Thyroid gland (tissue), 4 donors: Measurements from ENCODE around the gene F10. TPM values are rescaled to one million over a fixed set of nuclear protein-coding genes. Genes with fewer than 3 reads are reported as not detected.

ENCODE experiments used
- DNase-seq, 2 donors: peaks; one replicate each; pipeline ENCODE4 v3.0.0-alpha.2; 2019
- H3K27ac ChIP-seq, 3 donors: fragments of 200-600 bp; sonication (generic); 1 replicate in 2 of 3; 2 replicates in 1 of 3; pipeline ENCODE4 v1.5.1; 2016 to 2019; ENCODE audit warnings: mild to moderate bottlenecking in 1 of 3, moderate library complexity in 1 of 3
- H3K27me3 ChIP-seq: fragments of 200-600 bp; sonication (generic); one replicate; pipeline ENCODE4 v1.5.1; 2019
- H3K36me3 ChIP-seq, 2 donors: fragments of 200-600 bp; sonication (generic); one replicate each; pipeline ENCODE4 v1.5.1; 2016 to 2019
- H3K4me1 ChIP-seq, 2 donors: fragments of 200-600 bp; sonication (generic); one replicate each; pipeline ENCODE4 v1.5.1; 2017 to 2019
- H3K4me3 ChIP-seq, 3 donors: fragments of 200-600 bp; sonication (generic); replicated peaks in 1 of 3; 1 replicate in 2 of 3; 2 replicates in 1 of 3; pipeline ENCODE4 v1.5.1; 2016; ENCODE audit warnings: mild to moderate bottlenecking in 1 of 3
- H3K9me3 ChIP-seq: fragments of 200-600 bp; sonication (generic); one replicate; pipeline ENCODE4 v1.5.1; 2017
- POLR2A ChIP-seq, 2 donors: fragments of 450-650 bp; IDR thresholded peaks; one replicate each; pipeline ENCODE4 v1.6.1; 2017; ENCODE audit warnings: antibody characterized with exemption in 2 of 2, mild to moderate bottlenecking in 2 of 2, moderate library complexity in 1 of 2
- WGBS, 2 donors: methylation state at CpG; one replicate each; pipeline ENCODE4 v1.1.5; 2017; 5-methylcytosine and 5-hydroxymethylcytosine counted together
- intact Hi-C: fragments of 100-400 bp; cut with DNase I; formaldehyde crosslinking; loops from one replicate; pipeline ENCODE4 v1.15.1; 2023
- total RNA-seq, 4 donors: library from RNA; depleted of rRNA; stranded (reverse); fragments of >200 nt; gene quantifications; one replicate each; pipeline ENCODE4 v1.2.3, GENCODE V29; 2016
- TF ChIP-seq, protein P1 (sequence below), 6 experiments: fragments of 200-600 bp in 3 of 6; fragments of 450-650 bp in 3 of 6; sonication (generic) in 3 of 6; IDR thresholded peaks; one replicate each; pipeline ENCODE4 v1.5.1; 2016 to 2019; ENCODE audit warnings: antibody characterized with exemption in 6 of 6, mild to moderate bottlenecking in 2 of 6, inconsistent platforms in 1 of 6, moderate library complexity in 1 of 6

Gene F10
- total RNA-seq, 4 donors from 2014 or later = 4.0 to 19.9 (median 7.0) TPM

DNA sequence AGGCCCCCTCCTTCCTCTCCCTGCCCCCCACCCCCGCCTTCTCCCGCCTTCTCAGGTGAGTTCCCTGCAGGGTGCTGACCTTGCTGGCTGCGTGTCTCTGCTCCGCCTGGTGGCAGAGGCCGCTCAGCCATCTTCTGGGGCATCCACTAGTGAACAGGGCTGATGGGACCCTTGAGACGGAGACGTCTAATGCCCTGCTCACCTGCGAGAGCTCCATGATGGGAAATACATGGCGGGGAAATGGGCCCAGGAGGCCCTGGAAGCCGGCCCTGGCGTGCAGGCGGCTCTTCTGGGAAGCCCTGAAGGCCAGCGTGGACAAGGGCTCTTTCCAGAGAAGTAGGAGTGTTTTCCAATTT lies 32.2 kb upstream of the F10 start:
- Histone ChIP-seq H3K4me3 (no peak overlapping the region), H3K27me3 (no peaks in the 10 kb centered on the region), H3K36me3 (peaks cover 14 to 31% of the 10 kb centered on the region in 2 donors), H3K4me1 (no peaks in the 10 kb centered on the region), H3K27ac (no peak overlapping the region), H3K9me3 (no peaks in the 10 kb centered on the region)
- no peak for DNase-seq
- TF ChIP-seq POLR2A (IDR thresholded peaks at IDR 0.05) = no peak
- TF ChIP-seq, protein P1, sequence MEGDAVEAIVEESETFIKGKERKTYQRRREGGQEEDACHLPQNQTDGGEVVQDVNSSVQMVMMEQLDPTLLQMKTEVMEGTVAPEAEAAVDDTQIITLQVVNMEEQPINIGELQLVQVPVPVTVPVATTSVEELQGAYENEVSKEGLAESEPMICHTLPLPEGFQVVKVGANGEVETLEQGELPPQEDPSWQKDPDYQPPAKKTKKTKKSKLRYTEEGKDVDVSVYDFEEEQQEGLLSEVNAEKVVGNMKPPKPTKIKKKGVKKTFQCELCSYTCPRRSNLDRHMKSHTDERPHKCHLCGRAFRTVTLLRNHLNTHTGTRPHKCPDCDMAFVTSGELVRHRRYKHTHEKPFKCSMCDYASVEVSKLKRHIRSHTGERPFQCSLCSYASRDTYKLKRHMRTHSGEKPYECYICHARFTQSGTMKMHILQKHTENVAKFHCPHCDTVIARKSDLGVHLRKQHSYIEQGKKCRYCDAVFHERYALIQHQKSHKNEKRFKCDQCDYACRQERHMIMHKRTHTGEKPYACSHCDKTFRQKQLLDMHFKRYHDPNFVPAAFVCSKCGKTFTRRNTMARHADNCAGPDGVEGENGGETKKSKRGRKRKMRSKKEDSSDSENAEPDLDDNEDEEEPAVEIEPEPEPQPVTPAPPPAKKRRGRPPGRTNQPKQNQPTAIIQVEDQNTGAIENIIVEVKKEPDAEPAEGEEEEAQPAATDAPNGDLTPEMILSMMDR (IDR thresholded peaks at IDR 0.05) = no peak
- 88 to 97% methylated on average over 11 to 13 of the region's 13 CpGs for WGBS, 2 donors
- intact Hi-C loops = no loop called here

DNA sequence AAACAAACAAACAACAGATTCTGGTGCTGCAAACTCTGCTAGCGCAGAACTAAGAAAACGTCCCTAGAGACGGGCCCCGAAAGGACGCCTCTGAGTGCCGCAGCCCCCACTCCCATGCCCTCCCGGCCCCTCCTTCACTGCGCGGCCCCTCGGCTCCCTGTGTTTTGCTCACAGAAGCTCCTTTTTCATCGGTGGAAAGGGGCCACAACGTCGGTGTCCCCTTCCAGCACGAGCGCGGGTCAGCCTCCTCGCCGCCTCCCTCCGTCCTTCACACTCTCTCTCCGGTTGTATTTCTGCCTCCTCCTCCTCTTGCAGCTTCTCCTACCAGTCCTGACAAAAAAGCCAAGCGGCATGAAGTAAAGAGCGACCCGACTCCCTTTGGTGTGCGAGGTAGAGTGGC lies 31.8 kb upstream of the F10 start:
- Histone ChIP-seq H3K27me3 (no peaks in the 10 kb centered on the region), H3K9me3 (no peaks in the 10 kb centered on the region), H3K4me1 (no peaks in the 10 kb centered on the region), H3K27ac (no peak overlapping the region), H3K4me3 (no peak overlapping the region), H3K36me3 (peaks cover 14 to 31% of the 10 kb centered on the region in 2 donors)
- 93% methylated on average over 24 of the region's 24 CpGs for WGBS, 2 donors
- no peak for TF ChIP-seq POLR2A (IDR thresholded peaks at IDR 0.05)
- TF ChIP-seq, protein P1 (IDR thresholded peaks at IDR 0.05) = no peak
- no peak for DNase-seq
- intact Hi-C loops = no loop called here

DNA sequence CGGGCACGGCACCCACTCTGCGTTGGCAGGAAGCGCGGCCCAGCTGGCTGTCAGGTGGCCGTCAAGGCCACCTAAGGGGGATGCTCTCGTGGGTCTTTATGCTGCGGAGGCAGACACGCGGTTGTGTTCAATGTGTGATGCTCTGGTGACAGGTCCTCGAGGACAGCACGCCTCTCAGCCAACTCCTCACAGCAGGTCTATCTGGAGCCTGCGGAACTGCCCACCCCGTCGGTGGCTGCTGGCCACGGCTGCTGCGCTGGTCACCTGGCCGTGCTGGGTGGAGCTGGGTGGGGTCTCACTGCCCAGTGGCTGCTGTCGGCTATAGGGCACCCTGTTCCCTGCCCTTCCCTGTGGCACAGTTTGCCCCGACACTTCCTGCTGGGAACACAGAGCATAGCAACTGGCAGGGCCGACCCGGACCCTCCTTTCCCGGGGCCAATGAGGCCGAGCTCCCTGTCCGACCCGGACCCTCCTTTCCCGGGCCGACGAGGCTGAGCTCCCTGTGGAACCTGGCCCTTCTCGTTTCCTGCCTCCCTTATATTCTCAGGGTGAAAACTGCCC lies 31.3 kb upstream of the F10 start:
- Histone ChIP-seq H3K4me3 (no peak overlapping the region), H3K36me3 (peaks cover 14 to 31% of the 10 kb centered on the region in 2 donors), H3K27me3 (no peaks in the 10 kb centered on the region), H3K4me1 (no peaks in the 10 kb centered on the region), H3K9me3 (no peaks in the 10 kb centered on the region), H3K27ac (no peak overlapping the region)
- TF ChIP-seq, protein P1 (IDR thresholded peaks at IDR 0.05) = no peak
- TF ChIP-seq POLR2A (IDR thresholded peaks at IDR 0.05) = no peak
- intact Hi-C loops = no loop called here
- no peak for DNase-seq
- WGBS, 2 donors = 86 to 89% methylated on average over 14 to 27 of the region's 30 CpGs

DNA sequence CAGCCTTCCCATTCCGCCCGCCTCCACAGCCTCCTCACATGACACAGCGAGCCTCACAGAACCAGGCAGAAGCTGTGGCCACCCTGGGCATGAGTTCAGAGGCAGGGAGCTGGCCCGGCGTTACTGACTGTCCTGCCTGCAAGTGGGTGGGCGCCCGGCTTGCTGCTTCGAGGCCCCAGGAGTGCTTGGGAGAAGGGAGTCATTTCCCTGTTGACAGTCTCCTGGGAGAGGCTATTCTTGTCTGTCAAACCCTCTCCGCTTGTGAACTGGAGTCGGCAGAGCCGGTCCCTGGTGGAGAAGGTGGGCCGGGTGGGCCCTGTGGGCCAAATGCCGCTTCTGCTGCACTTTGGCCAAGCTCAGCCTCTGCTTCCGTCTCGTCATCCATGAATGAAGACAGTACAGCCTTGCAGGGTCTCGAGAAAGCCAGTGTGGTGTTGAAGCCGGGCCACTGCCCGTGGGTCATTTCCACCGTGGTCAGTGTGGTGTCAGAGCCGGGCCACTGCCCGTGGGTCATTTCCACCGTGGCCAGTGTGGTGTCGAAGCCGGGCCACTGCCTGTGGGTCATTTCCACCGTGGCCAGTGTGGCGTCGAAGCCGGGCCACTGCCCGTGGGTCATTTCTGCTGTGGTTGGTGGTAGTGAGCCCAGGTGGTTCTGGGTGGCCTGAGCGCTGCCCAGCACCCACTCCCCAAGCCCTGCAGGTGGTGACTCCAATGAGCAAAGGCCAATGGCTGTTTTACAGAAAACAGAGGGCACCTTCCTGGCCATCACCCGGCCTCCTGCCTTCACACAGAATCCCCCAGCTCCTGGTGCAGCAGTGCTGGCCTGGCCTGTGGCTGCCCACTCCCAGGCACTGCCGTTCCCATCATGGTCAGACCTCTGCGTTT lies 30.5 kb upstream of the F10 start:
- H3K36me3 ChIP-seq = peaks cover 19 to 29% of the 10 kb centered on the region in 2 donors
- intact Hi-C loops = no loop called here

More for the DNA sequence above, 30.5 kb upstream of the F10 start:
- Histone ChIP-seq H3K4me3 (no peak overlapping the region), H3K9me3 (no peaks in the 10 kb centered on the region), H3K4me1 (no peaks in the 10 kb centered on the region), H3K27me3 (no peaks in the 10 kb centered on the region), H3K27ac (no peak overlapping the region)
- 84 to 93% methylated on average over 21 to 29 of the region's 33 CpGs for WGBS, 2 donors
- DNase-seq = no peak
- TF ChIP-seq, protein P1 (IDR thresholded peaks at IDR 0.05) = no peak
- no peak for TF ChIP-seq POLR2A (IDR thresholded peaks at IDR 0.05)
